GM19099 (cell line): ENCODE data around the gene SPON2.

ENCODE experiments used
- POLR2A ChIP-seq: IDR thresholded peaks from 3 replicates; pipeline ENCODE4 v1.6.1; 2011; ENCODE audit warnings: low read depth; ENCODE audit not compliant: insufficient read length; ENCODE audit errors: extremely low read depth

The SPON2 gene

DNA sequence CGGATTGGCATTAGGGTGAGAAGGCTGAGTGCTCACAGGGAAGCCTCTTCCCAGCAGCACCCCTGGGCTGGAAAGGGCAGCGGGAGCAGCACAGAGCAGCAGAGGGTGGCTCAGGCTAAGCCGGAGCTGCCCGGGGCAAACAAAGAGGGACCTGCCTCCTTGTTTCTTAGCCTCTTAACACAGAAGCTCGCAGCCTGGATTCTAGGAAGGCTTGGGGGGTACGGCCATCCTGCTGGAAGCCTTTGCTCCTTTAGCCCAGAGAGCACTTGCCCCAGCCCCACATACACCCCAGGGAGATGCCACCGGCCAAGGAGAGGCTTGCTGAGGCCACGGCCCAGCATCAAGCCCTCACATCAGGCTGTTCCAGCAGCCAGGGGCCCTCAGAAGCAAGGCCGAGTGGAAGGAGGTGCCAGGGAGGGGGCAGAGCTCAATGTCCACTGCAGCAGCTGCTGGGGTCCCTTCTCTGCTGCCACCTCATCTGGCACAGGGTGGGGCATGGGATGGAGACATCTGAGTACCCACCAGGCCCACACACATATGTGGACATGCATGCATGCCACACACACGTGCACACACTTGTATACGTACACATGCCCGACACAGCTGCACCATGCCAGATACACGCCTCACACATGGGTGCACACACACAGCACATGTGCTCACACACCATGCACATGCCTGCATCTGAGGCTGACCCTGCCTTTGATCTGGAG lies 20.3 kb upstream of the SPON2 start:
- no peak for TF ChIP-seq POLR2A

DNA sequence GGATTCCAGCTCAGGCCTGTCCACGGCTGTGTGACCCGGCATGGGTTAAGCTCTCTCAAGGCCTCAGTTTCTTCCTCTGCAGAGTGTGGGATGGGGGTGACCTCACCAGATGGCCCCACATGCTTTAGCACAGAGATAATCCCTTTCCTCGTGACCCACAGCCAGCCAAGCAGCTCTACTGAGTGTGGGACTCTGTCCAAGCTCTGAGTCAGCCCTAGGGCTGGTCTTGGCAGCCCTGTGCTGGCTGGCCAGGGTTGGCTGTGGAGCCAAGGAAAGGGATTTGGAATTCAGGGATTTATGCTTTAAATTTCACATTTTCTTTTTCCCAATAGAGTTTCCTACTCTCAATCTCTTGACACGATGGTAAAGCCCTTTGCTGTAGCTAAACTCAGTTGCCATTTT lies 19.7 kb upstream of the SPON2 start:
- no peak for TF ChIP-seq POLR2A

GRCh38 chr4:1191621-1192020 lies 19.2 kb upstream of the SPON2 start:
- no peak for TF ChIP-seq POLR2A

DNA sequence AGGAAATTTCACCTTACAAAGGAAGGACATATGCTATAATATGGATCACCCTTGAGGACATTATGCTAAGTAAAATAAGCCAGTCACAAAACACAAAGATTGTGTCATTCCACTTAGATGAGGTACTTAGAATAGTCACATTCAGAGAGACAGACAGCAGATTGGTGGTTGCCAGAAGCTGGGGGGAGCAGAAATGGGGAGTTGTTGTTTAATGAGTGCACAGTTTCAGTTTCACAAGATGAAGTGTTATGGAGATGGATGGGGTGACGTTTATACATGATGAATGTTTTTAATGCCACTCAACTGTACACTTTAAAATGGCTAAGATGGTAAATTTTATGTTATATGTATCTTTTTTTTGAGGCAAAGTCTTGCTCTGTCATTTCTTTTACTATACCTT lies 14.8 kb upstream of the SPON2 start:
- TF ChIP-seq POLR2A = no peak

DNA sequence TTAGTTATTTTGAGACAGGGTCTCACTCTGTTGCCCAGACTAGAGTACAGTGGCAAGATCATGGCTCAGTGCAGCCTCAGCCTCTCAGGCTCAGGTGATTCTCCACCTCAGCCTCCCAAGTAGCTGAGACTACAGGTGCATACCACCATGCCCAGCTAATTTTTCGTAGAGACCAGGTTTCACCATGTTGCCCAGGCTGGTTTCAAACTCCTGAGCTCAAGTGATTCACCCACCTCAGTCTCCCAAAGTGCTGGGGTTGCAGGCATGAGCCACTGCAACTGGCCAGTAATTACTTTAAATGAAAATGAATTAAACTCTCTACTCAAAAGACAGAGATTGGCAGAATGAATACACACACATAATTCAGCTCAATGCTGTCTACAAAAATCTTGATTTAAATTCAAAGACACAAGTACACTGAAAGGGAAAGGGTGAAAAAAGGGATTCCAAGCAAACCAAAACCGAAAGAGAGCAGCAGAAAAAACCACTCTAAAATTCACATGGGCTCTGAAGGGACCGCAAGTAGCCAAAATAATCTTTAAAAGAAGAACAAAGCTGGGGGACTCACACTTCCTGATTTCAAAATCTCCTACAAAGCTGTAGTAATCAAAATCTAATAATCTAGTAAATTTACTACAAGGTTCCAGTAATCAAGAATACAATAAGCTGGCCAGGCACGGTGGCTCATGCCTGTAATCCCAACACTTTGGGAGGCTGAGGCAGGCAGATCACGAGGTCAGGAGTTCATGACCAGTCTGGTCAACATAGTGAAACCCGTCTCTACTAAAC lies 11.8 kb upstream of the SPON2 start:
- no peak for TF ChIP-seq POLR2A

- TF ChIP-seq POLR2A = no peak
These were observed 9.9 kb upstream of the SPON2 start for GRCh38 chr4:1182313-1182712.

- TF ChIP-seq POLR2A = no peak
These were observed 8.3 kb upstream of the SPON2 start for GRCh38 chr4:1180663-1181062.

DNA sequence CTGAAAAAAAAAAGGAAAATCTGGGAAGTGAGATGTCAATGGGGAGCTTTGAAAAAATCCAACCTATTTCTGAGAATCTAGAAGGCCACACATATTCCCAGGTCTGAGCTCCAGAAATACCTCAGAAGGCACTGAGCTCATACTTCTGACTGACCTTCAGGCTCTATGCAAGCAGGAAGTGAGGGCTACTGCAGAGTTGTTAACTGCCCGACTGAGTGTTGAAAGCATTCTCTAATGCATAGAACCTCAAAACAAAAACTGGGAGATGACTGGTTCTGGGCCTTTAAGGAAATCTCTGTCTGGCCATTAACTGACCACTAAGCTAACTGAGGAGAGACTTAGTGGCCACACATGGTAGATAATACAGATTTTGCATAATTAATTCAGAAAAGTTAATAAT lies 7.6 kb upstream of the SPON2 start:
- TF ChIP-seq POLR2A = no peak

- TF ChIP-seq POLR2A = no peak
These were observed 6.7 kb upstream of the SPON2 start for GRCh38 chr4:1179089-1179441.

- no peak for TF ChIP-seq POLR2A
These were observed 6.1 kb upstream of the SPON2 start for GRCh38 chr4:1178300-1179088.

GRCh38 chr4:1177274-1178141 lies 5.1 kb upstream of the SPON2 start:
- no peak for TF ChIP-seq POLR2A

- no peak for TF ChIP-seq POLR2A
These were observed 4.3 kb upstream of the SPON2 start for GRCh38 chr4:1176398-1177273.

DNA sequence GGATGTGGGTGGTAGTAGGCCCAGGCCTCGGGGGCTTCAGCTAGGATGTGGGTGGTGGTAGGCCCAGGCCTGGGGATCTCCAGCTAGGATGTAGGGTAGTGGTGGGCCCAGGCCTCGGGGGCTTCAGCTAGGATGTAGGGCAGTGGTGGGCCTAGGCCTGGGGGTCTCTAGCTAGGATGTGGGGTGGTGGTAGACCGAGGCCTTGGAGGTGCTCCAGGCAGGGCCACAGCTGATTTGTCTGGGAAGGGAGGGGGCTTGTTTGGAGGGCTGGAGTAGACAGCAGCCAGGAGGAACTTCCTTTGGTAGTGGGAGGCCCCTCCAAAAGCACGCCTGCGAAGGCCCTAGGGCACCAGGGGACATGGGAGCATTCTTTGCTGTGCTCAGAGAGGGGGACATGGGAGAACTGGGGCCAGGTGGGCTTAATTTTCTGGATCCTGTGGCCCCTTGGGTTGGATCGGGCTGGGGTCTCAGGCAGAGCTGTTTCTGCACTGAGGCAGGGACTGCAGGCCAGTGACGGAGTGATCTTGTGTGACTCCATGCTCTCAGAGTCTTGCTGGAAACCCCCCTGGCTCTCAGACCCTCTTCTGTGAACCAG lies 3.3 kb upstream of the SPON2 start:
- TF ChIP-seq POLR2A = no peak

DNA sequence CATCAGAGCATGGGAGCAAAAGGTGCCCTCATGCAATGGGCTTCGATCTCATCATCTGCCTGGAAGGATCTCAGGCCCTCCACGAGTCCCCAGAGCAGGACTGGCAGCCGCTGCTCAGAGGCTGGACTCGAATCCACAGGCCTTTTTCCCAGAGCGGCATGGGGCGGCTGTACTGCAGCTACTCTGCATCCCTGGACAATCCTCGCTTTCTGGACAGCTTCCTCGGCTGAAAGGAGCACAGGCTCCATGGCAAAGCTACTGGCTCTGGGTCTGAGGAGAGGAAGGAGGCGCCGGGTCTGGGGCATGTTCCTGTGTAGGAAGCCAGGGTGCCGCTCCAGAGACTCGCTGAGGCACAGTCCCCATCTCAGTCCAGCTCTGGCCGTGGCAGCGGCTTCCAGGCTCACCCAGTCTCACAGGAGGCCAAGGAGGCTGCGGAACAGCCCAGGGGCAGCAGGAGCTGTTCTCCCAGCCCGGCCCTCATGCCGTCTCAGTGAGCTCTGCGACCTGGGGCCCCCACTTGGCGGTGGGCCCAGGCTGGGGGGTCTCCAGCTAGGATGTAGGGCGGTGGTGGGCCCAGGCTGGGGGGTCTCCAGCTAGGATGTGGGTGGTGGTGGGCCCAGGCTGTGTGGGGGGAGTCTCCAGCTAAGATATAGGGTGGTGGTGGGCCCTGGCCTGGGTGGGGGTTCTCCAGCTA lies 2.7 kb upstream of the SPON2 start:
- no peak for TF ChIP-seq POLR2A
